GM18867 (cell line): ENCODE measurements around the gene RASD2.

Experiments
- ATAC-seq: cut with Tn5 transposase; IDR thresholded peaks from one replicate; pipeline ENCODE4 v1.9.1; 2021; ENCODE audit warnings: mild to moderate bottlenecking, moderate library complexity; ENCODE audit not compliant: unreplicated experiment

RASD2 gene

GRCh38 chr22:35517769-35518530 lies 22.7 kb upstream of the RASD2 start:
- ATAC-seq, result no peak

- ATAC-seq, result no peak
These were observed 21.8 kb upstream of the RASD2 start for GRCh38 chr22:35518811-35519210.

GRCh38 chr22:35519306-35520000 lies 21.2 kb upstream of the RASD2 start:
- ATAC-seq, result no peak

- ATAC-seq, result no peak
These were observed 19.0 kb upstream of the RASD2 start for GRCh38 chr22:35521358-35522224.

- ATAC-seq, result no peak
These were observed 18.1 kb upstream of the RASD2 start for GRCh38 chr22:35522225-35523149.

- ATAC-seq, result no peak
These were observed 17.3 kb upstream of the RASD2 start for GRCh38 chr22:35523167-35523947.

GRCh38 chr22:35524966-35525686 lies 15.5 kb upstream of the RASD2 start:
- ATAC-seq, result no peak

GRCh38 chr22:35525687-35526332 lies 14.8 kb upstream of the RASD2 start:
- ATAC-seq, result no peak

GRCh38 chr22:35526333-35526979 lies 14.2 kb upstream of the RASD2 start:
- no peak for ATAC-seq

GRCh38 chr22:35528927-35529326 lies 11.7 kb upstream of the RASD2 start:
- ATAC-seq, result no peak

GRCh38 chr22:35530700-35531099 lies 9.9 kb upstream of the RASD2 start:
- no peak for ATAC-seq

- ATAC-seq, result no peak
These were observed 9.4 kb upstream of the RASD2 start for GRCh38 chr22:35531202-35531601.

GRCh38 chr22:35531676-35532075 lies 9.0 kb upstream of the RASD2 start:
- ATAC-seq, result no peak

- ATAC-seq, result no peak
These were observed 7.1 kb upstream of the RASD2 start for GRCh38 chr22:35533365-35534029.

- no peak for ATAC-seq
These were observed 6.5 kb upstream of the RASD2 start for GRCh38 chr22:35534091-35534490.

GRCh38 chr22:35537232-35537631 lies 3.4 kb upstream of the RASD2 start:
- ATAC-seq, result no peak

GRCh38 chr22:35538801-35539321 lies 1.8 kb upstream of the RASD2 start:
- ATAC-seq, result no peak
